Inflammatory macrophage treated with lipopolysaccharide for 4 hours (primary cell): Measurements from ENCODE around the gene ZNF184.
A peak's percentile ranks its signal among the peaks of the same experiment; 100 is the strongest.

ENCODE experiments used
- DNase-seq: peaks from one replicate; pipeline ENCODE4 v3.0.0-alpha.2; 2020

The ZNF184 gene

DNA sequence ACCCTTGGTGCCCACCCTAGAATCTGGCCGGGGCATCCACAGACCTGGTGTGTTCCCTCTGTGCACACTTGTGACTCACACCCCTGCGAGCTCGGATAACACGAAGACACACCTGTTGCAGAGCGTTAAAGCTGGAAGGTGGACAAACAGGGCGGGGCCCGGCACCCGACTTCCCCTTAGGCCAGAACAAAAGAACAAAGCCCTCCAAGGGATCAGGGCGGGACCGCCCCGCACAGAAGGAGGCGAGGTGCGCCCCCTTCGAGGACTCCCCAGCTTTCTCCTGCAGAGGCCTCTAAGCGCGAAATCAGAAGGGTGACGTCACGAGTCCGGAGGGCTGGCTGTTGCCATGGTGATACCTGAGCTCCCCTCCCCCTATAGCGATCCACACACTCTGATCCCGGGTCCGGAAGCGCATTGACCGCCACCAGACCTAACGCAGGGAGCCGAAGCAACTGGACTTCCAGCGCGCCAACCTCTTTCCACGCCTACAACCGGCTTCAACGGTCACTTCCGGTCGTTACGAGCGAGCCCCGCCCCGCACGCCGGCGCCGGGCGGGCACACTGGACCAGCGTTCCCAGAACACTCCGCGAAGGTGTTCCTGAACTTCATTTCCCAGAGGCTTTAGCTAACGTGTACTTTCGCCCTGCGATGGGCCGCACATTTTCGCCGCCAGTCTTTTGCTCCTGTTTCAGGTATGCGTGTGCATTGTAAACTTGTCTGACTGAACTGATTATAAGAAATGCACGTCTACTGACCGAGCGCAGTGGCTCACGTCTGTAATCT is at the start of gene ZNF184:
Gene ZNF184, minus strand, starts transcription at position 489 of the 784 bp plus-strand sequence. CDS start 811 bp downstream, outside the sequence.
- peak; percentile 96 for DNase-seq

DNA sequence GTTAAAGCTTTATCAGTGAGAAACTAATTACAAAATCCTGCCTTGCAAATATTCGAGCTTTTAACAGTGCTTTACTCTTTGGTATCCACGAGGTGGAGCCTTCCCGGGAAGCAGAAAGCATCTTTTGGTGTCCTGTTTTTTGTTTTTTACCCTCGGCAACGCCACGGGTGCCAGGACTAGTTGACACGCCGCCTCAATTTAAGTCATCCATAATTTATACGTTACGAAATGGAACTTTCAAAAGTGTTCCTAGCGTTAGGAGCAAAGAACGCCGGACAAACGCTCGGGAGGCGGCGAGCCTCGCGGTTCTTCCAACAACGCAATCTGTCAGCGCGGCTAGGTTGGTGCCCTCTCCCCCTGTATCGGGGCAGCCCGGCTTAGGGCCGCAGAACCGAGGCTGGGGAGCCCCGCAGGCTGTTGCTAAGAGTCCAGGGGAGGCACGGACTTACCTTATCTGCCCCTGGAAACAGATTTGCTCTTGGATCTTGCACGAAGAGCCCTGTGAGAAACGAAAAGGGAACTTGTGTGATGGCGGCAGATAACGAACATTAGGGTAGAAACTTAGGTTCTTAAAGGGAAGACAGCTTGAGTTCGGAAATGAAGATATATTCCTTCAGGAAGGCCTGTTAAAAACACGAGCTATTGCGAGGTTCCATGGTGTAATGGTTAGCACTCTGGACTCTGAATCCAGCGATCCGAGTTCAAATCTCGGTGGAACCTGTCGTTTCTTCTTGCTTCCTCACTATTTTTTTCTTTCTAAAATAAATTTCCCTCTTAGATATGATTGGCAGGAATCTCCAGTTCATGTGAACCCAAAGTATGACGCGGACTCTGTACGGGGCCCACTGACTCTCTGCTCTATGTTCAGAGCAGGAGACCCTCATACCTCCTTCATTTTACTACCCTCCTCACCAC is 46.2 kb upstream of the ZNF184 start:
- DNase-seq = peak; percentile 77

DNA sequence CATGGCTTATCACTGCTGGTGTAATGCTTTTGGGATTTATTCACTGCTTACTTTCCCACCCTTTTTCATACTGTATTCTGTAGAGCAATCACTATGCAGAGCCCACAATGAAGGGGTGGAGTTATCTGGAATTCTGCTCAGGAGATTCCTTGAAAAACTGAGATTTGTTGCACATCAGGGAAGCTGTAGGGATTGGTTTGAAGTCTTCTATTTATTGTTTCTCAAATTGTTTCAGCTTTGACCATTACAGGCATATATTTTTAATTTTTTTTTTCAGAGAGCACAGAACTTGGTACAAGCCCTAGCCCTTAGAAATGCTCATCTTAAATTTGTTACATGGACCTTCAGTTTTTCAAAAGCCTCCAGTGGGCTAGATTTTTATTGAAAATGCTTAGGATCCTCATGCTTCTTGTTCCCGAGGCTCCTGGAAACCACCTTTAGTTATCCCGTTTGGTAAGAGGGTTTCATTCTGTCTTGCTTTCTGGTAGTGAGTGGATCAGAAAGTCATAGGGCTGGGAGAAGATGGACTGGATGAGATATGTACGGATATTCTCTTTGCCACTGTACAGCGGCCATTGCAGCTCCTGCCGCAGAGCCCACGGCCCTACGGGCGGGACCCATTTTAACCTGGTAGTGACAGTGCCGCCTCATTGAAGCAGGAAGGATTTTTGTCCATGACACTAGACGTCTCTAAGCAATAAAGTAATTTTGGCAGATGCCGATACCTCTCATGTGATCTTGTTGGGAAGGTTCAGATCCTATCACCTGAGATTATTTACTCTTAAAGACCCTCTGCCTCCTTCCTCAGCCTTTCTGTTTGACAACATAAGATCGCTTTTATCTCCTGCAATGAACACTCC is 45.3 kb upstream of the ZNF184 start:
- DNase-seq = no peak

DNA sequence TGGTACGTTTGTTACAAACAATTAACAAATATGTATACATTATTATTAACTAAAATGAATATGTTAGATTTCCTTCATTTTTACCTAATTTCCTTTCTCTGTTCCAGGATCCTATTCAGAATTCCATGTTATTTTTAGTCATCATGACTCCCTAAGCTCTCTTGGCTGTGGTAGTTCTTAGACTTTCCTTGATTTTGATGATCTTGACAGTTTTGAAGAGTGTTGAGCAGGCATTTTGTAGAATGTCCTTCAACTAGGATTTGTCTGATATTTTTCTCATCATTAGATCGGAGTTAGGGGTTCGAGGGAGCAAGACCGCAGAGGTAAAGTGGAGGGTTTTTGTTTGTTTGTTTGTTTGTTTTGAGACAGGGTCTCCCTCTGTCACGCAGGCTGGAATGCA is 44.3 kb upstream of the ZNF184 start:
- no peak for DNase-seq

DNA sequence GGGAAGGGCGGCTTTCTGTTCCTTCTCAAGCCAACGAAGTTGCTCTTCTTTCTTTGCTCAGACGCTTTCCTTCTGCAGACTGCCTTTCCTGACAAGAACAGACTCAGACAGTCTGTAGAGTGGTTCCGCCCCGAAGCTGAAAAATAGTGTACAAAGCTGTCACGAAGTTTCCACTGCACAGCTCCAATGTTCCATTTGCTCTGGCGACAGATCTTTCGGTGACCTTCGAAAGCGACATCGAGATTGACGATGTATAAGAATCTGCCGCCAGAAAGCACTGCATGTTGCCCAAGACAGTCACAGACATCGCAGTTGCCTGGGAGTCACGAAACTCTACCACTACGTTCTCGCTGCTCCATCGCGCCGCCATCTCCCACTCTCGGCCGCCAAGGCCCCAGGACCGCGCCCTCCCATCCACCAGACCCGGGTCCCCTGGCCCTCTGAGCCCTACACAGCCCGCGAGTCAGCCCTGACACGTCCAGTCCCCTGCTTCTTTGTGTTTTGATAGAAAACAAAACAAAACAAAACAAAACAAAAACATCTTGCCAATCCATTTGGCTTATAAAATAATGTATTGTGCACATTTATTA is 42.1 kb upstream of the ZNF184 start:
- no peak for DNase-seq

DNA sequence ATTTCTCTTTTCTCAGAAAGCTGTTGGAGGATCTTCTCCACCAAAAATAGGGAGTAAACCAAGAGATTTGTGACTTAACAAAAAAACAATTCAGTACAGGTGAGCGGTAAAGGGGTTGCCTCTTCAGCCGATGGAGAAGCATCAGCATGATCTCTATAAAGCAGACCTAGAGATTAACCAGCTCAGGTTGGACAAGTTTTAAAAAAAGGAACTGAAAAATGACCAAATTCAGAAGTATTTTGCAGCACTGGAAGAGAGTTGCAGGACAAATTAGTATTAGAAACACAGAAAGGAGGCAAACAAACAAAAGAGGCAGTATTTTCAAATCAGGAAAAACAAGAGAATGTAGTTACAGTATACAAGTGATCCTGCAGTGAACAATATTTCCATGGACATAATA is 39.6 kb upstream of the ZNF184 start:
- no peak for DNase-seq

DNA sequence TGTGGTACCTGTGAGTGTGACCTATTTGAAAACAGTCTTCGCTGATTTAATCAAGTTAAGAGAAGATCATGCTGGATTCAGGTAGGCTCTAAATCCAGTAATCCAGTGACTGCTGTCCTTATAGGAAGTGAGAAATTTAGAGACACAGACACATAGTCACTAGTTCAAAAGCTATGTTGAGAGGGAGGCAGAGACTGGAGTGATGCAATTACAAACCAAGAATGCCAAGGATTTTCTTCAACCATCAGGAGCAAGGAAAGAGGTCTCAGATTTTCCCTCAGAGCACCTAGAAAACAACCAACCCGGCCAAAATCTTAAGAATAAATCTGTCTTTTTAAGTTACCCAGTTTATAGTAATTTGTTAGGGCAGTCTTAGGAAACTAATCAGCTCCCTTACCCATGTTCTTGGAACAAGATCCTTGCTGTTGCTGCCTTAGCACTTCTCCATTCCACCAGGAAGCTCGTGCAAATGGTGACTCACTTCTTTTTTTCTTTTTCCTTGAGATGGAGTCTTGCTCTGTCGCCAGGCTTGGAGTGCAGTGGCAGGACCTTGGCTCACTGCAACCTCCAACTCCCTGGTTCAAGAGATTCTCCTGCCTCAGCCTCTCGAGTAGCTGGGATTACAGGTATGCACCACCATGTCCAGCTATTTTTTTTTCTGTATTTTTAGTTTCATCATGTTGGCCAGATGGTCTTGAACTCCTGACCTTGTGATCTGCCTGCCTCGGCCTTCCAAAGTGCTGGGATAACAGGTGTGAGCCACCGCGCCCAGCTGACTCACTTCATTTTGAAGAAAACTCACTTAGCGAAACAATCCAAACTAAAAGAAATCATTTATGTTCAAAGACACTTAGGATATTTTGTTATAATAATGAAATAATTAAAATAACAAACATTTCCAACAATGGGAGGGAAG is 34.4 kb upstream of the ZNF184 start:
- no peak for DNase-seq

DNA sequence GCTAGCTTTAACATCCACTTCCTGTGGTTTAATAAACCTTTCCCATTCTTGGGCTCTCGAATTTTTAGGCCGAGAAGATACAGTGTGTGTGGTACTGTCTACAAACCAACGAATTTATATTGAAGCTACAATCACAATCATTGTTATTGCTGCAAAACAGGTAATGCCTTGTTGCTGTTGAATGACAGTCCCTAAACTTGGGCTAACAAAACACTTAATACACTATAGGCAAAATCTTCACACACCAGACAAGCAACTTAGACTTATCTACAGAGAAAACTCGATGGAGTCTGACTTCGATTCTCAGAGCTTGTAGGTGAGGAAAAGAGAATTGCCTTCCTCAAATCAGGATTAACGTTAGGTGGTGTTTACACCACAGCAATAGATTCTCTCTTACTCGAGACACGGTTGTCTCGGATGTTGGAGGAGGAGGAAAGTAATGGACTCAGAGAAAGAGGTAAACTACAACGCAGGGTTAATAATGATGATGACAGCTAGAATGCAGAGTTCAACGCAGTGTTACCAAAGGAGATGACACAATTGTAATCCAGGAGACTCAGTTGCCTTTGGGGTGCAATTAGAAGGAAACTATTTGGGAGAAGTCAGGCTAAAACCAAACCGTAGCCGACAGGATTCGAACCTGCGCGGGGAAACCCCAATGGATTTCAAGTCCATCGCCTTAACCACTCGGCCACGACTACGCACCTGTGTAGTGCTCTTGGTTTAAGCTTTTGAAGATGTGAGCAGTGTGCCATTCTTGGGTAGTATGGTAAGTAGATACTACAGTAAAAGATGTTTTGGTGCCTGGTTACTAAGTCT is 32.5 kb upstream of the ZNF184 start:
- no peak for DNase-seq

DNA sequence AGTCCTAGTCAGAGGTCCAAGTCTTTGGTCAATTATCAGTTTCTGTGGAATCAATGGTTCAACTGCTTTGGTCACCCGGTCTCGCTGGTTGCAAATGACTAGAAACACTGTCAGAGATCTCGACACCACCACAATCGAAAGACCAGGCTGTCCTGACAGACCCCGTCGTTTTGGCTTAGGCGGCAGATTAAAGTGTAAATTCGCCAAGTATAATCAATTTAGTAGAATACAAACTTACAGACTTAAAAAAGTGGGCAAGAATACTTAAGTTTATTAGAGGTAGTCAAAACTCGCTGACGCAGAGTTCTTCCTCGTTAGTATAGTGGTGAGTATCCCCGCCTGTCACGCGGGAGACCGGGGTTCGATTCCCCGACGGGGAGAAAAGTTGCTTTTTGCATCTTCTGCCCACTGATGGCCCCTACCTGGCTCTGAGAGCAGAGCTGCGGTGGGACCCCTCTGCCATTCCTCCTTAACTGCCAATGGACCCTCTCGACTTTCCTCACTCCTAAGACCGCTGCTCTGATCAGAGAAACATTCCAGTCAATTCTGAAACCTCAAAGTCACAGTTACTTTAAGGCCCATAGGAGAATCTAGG is 30.6 kb upstream of the ZNF184 start:
- peak; percentile 52 for DNase-seq

DNA sequence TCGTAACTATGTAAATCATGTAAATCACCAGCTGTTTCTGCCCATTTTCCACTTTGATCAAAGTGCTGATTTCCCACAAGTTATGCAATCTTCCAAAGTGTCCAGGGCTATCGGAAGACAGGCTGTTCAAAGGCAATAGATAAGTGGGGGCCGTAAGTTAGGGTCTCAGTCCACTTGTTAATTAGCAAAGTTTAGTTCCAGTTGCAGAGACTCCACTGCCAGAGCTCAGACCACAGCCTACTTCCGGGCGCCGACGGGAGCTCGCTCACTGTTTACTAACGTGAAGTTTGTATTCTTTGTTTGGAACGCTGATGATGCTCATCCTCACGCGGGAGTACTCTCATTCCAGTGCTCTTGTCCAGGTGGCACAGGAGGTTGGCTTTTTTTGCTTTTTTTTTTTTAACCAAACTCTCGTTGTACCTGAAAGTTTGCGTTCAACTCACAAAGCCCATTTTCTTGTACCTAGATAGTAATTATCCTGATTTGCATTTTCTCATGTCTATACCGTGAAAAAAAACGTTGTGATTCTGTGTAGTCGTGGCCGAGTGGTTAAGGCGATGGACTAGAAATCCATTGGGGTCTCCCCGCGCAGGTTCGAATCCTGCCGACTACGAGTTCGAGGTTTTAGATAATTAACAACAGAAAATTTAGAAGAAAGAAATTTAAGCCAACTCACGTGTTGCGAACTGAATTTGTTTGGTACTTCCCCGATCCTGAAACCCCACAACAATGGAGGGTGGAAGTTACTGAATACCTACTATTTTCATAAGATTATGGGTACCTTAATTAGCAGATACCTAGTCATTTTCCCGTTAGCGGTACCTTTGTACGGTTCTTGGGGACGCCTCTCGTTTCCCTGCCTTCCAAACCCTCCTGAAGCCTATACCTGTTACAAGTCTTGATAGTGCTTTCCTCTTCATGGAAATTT is 29.9 kb upstream of the ZNF184 start:
- peak; percentile 45 for DNase-seq

DNA sequence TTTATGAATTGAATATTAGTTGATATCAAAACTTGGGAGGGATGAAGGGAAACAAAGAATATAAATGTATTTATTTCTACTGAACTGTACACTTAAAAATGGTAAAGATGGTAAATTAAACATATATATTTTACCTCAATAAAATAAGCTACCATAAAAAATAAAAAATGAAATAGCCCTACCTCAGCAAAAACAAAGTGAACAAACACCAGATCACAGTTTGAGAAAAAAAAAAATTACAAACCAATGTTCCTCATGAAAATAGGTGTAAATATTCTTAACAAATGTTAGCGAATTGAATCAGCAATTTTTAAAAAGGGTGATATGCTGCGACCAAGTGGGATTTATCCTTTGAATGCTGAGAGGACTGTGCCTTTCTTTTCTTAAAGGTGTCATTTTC is 28.3 kb upstream of the ZNF184 start:
- no peak for DNase-seq

DNA sequence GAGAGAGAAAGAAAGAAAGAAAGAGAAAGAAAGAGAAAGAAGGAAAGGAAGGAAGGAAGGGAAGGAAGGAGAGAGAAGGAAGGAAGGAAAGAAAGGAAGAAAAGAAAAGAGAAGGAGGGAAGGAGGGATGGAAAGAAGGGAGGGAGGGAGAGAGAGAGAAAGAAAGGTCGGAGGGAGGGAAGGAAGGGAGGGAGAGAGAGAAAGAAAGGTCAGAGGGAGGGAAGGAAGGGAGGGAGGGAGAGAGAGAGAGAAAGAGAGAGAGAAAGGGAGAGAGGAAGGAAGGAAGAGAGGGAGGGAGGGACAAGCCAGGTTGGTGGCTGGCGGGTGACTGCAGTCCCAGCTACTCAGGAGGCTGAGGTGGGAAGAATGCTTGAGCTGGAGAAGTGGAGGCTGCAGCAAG is 27.3 kb upstream of the ZNF184 start:
- DNase-seq = no peak

DNA sequence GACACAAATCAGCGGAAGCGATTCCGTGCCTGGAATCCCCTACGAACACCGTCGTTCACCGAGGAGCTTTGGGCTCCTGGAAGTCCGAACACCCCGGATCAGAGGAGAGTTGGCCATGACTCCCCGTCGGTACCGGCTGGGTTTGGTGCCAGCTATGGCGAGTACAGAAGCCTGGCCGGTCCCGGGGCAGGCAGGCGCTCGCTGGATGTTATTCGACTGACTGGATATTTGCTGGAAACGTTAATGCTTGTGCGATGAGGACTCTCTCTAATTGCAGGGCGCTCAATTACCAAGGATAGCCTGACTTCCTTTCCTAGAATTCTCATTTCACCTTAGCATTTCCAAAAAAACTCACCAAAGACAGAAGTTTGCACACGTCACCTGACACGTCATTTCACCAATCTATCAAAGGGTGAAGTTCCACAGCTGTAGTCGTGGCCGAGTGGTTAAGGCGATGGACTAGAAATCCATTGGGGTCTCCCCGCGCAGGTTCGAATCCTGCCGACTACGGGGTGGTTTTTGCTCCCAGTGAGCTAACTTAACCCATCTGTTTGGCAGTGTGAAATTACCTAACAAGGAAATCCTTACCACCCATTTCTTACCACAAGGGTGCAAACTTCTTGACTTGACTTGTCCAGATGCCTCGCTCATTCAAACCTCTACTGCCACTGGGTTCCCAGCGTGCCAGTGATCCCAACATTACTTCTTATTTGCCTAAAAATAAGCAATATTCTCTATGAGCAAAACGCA is 22.7 kb upstream of the ZNF184 start:
- DNase-seq = peak; percentile 54

DNA sequence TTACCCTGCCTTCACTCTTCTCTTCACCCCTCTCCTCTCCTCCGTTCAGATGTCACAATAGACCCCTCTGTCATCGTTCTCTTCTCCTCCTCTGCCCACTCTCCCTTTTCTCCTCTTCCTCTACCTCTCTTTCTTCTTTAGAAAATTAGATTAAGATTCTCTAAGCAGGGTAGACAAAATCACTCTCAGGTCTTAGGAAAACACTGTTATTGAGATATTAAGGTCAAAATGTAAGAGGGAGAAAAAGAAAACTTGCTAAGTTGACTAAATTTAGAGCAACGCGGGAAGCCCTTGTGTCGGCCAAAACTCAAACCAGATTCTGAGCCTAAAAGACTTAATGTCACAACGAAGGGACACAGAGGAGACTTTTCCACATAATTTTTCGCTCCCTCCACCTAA is 22.1 kb upstream of the ZNF184 start:
- no peak for DNase-seq

DNA sequence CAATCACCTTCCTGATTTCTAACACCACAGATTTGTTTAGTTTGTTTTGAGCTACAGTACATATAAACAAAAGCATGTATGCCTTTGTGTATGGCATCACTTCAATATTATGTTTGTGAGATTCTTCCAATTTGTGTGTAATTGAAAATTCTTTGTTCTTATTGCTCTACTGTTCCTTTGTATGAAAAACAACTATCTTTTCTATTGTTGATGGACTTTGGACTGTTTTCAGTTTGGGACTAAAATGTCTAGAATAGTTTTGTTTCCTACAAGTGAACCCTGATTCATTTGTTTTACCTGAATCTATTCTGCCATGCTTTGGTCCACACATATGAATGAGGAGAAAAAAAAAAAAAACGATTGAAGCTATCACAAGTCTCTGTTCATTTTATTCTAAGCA is 21.2 kb upstream of the ZNF184 start:
- no peak for DNase-seq

DNA sequence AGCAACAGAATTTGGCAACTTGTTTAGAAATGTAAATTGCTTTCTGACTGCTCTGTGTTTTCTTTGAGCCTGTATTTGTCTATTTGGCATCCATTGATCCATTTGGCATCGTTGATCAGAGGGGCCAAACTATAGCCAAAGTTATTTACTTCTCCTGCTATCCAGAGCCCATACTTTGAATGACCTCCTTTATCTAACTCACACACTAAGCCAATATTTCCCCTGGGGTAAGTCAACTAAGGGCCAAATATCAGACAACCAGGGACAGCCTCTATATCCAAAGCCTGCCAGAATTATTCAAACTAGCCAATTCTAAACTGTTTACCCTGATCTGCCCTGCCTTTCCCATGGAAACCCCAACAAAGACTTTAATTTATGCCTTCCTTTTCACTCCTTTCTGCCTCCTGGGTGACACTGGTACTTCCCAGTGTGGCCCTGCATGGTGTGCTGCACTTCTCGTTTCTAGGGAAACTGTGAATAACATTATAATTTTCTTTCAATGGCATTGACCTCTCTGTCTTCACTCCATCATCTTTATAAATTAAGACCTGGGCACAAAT is 19.8 kb upstream of the ZNF184 start:
- no peak for DNase-seq

DNA sequence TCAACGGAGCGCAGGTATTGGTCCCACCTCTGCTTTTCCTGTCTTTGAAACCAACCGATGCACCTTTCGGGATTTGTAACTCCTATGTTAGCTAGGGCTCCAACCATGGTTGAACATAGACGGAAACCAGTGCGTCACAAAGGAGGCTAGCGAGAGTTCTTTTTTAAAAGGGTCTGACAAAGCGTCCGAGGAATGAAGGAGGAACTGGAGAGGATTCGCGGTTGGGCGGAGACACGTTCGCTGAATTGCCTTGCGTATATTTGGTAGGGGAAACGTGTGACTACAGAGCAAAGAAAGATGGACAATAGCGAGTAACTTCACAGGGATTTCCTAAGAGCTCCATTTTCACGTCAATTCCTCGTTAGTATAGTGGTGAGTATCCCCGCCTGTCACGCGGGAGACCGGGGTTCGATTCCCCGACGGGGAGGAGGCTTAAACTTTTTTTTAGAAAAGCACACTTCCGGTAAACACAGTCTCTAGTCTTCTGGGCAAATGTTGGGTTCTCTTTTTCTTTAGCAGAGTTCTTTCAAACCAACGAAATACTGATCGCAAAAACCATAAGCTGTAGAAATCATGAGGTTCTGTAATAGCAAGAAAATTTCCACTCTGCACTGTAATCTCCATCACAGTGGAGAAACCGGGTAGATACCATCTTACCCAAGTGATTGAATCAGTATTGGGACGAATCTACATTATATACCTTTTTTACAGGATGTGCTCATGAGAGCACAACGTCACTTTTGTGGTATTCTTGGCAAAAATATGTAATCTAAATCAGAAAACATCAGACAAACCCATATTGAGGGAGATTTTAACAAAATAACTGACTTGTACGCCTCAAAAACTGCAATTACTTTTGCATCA is 6.6 kb upstream of the ZNF184 start:
- DNase-seq = peak; percentile 86
